Astrocyte of the cerebellum (primary cell): ENCODE measurements around the gene SEZ6.

Source experiments
- DNase-seq: peaks from one replicate; pipeline ENCODE4 v3.0.0-alpha.2; 2011; ENCODE audit warnings: low read depth
- H3K4me3 ChIP-seq: 2 replicates; pipeline ENCODE4 v1.5.1; 2011; ENCODE audit warnings: mild to moderate bottlenecking, low read depth, low read length, moderate library complexity
- CTCF ChIP-seq: IDR thresholded peaks from 2 replicates; pipeline ENCODE4 v1.5.1; 2012; ENCODE audit warnings: low read length, low read depth, moderate library complexity, mild to moderate bottlenecking; ENCODE audit errors: missing control alignments
- in situ Hi-C: cut with HindIII; loops from 2 replicates; pipeline ENCODE4 v1.10.0; 2017; ENCODE audit warnings: low sequenced_read_pairs

The SEZ6 gene

GRCh38 chr17:29048440-29049368, 42.9 kb upstream of the SEZ6 start:
- no peak for DNase-seq

GRCh38 chr17:29046473-29046839, 40.6 kb upstream of the SEZ6 start:
- DNase-seq: no peak
- in situ Hi-C loops: no loop called here
- no peak overlapping the region for H3K4me3 ChIP-seq
- no peak for TF ChIP-seq CTCF

More at GRCh38 chr17:29048440-29049368, 42.9 kb upstream of the SEZ6 start:
- no peak for TF ChIP-seq CTCF
- in situ Hi-C loops: no loop called here
- H3K4me3 ChIP-seq: no peak overlapping the region

GRCh38 chr17:29045734-29046472, 40.1 kb upstream of the SEZ6 start:
- DNase-seq: no peak
- in situ Hi-C loops: no loop called here
- no peak for TF ChIP-seq CTCF
- no peak overlapping the region for H3K4me3 ChIP-seq

DNA sequence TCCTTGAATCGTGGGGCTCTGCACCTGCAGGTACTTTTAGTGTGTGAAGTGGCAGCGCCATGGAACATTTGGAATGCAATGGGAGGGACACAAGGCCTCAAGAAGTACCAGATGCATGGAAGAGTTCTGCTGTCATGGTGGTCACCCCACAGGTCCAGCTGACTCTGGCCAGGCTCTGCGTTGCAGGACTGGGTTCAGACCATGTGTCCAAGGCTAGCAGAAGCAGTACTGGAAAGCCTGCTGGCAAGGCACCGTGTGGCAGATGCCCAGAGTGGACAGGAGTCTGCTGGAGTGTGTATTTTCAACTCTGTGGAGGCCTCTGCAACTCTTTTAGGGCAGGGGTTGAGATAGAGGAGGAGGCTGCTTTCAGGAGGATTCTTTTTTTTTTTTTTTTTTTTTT, 39.2 kb upstream of the SEZ6 start:
- no peak for TF ChIP-seq CTCF
- H3K4me3 ChIP-seq: no peak overlapping the region
- no peak for DNase-seq
- in situ Hi-C loops: no loop called here

DNA sequence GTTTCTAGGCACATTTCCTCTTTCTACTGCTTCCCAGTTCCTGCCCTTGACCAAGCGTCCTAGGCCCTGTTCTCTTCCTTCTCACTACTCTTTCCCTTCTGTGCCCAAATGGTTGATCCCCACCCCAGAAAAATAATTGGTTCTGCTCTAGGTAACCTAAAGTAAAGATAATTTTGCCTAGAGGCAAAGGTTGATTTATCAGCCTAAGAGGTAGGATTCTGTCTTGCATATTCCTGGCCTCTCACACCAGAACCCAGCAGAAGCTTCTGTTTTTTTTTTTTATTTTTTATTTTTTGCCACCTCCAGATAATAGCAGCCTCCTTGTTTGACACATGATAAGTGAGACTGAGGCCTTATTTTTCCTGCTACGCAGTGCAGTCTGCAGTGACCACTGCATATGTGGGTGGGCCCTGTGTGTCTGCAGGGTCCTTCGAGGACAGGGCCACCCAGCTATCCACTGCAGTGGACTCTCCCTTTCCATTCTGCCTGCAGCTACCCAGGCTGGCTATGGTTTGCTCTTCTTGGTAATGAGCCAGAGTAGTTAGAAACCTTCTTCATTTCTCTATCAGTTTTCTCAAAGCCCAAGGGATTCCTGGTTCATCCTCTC, 37.8 kb upstream of the SEZ6 start:
- no peak for DNase-seq
- TF ChIP-seq CTCF: no peak
- in situ Hi-C loops: loop anchor here (5.0 kb wide), 1 partner anchor 39 kb away; no protein-coding TSS in a partner anchor
- no peak overlapping the region for H3K4me3 ChIP-seq

DNA sequence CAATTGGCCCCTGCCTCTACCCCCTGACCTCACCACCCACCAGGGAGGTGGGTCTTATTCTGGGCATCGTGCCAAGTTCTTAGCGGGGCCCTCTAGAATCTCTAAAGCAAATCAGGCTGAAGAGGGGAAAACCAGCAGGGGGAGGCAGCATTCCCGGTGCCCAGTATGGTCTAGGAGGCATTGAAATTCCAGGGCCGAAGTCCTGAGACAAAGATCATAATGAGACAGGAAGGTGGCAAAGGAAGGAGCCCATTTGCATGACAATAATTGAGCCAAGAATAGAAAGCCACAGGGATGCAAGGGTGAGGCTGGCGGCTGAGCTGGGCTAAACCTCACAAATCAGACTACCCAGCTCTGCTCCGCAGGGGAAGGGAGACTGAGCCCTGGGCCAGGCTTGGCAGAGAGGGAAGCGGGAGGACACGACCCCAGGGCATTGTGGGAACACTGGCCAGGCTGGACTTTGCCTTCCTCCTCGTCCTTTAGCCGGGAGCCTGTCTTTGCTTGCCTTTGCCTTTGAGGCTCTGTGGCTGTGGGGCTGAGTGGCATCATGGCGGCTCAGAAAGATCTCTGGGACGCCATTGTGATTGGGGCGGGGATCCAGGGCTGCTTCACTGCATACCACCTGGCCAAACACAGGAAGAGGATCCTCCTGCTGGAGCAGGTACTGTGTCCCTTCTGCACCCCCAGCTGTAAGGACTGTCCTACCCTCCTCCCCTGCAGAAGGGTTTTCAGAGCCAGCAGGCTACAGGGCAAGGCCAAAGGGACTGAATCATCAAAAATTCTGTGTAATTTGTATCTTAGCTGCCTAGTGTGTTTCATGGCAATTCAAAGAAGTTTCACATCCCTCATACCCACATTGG, 37.1 kb upstream of the SEZ6 start, which contains the start of gene PIPOX:
Gene PIPOX (plus strand): TSS at position 463 of the 860 bp plus-strand sequence. CDS start 85 bp downstream, at position 548.
- in situ Hi-C loops: loop anchor here (5.0 kb wide), 1 partner anchor 39 kb away; no protein-coding TSS in a partner anchor
- peak; percentile 43 for DNase-seq
- TF ChIP-seq CTCF: peak; percentile 39
- H3K4me3 ChIP-seq: no peak within 1 kb of the TSS
